ENCODE measurements around the gene MAN1A1. TPM values are rescaled to one million over a fixed set of nuclear protein-coding genes. Genes with fewer than 3 reads are reported as not detected.

MAN1A1 gene
- total RNA-seq, 1 experiment from 2014 or later: 19.0 TPM

DNA sequence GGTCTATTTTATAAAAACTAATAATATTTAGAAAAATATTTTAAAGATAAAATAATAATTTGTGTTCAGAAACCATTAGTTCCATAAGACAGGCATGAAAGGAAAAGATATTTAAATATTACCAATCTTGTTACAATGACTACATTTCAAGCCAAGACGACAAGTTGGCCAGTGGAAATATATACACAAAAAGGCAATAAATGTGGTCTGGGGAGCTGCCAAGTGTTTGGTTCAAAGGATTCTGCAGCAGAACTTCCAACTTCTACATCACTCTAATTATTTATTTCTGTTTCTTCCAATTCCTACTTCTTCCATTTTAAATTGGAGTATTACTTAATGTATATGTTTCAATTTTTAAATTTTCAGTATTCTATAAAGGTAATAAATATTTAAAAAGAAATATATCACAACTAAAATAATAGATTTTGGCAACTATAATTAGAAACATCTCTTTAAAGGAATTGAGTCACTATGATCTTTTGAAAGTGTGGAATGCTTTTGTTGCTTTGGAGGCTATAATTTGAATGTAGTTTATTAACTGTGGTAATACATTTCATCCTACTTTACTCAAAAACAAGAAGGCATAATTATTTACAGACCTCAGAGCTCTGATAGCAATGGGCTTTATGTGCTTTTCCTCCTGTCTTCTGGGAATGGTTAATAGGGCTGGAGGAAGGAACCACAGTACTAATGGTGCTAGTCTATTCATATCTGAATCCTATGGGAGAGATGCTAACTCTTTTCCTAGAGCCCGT lies 141.4 kb downstream of the MAN1A1 start:
- H3K79me2 ChIP-seq (ENCODE audit: low read length): no peaks in the 10 kb centered on the region
- intact Hi-C loops (cut with micrococcal nuclease): loop anchor here (5.0 kb wide), 1 partner anchor 124 kb away; no protein-coding TSS in a partner anchor
- no peak overlapping the region for H3K9ac ChIP-seq (ENCODE audit: low read length)
- H4K20me1 ChIP-seq (ENCODE audit: low read length): no peaks in the 10 kb centered on the region
- no peaks in the 10 kb centered on the region for H3K4me1 ChIP-seq (ENCODE audit: insufficient read depth, low read length)
- no peak overlapping the region for H2AFZ ChIP-seq (ENCODE audit: low read length)
- H3K27me3 ChIP-seq (ENCODE audit: low read length): no peaks in the 10 kb centered on the region
- H3K9me3 ChIP-seq (ENCODE audit: low read length): no peaks in the 10 kb centered on the region
- ATAC-seq (peak; percentile 37), DNase-seq (peak; percentile 39)
- no peaks in the 10 kb centered on the region for H3F3A ChIP-seq (ENCODE audit: low read length, unreplicated experiment)
- H3K27ac ChIP-seq (ENCODE audit: low read length): no peak overlapping the region
- H3K36me3 ChIP-seq (ENCODE audit: low read depth, low read length): no peaks in the 10 kb centered on the region
- H3K4me3 ChIP-seq (ENCODE audit: low read length): no peak overlapping the region
- ChIA-PET CTCF (no interaction called here), POLR2A (ENCODE audit: unreplicated experiment) (interaction anchor here (0.5 kb wide), 1 partner anchor 60 kb away, joined by 3 read pairs; no protein-coding TSS in a partner anchor)
- BruUV-seq (replicated peaks): no TSS peak
- TF ChIP-seq, protein P1, sequence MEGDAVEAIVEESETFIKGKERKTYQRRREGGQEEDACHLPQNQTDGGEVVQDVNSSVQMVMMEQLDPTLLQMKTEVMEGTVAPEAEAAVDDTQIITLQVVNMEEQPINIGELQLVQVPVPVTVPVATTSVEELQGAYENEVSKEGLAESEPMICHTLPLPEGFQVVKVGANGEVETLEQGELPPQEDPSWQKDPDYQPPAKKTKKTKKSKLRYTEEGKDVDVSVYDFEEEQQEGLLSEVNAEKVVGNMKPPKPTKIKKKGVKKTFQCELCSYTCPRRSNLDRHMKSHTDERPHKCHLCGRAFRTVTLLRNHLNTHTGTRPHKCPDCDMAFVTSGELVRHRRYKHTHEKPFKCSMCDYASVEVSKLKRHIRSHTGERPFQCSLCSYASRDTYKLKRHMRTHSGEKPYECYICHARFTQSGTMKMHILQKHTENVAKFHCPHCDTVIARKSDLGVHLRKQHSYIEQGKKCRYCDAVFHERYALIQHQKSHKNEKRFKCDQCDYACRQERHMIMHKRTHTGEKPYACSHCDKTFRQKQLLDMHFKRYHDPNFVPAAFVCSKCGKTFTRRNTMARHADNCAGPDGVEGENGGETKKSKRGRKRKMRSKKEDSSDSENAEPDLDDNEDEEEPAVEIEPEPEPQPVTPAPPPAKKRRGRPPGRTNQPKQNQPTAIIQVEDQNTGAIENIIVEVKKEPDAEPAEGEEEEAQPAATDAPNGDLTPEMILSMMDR (conservative IDR thresholded peaks at IDR 0.05; ENCODE audit: low read depth, low read length): no peak
- no peak for TF ChIP-seq EZH2 (IDR thresholded peaks at IDR 0.05; ENCODE audit: low read length, unreplicated experiment)
- no peak for TF ChIP-seq EZH2phosphoT487 (IDR thresholded peaks at IDR 0.05; ENCODE audit: borderline replicate concordance, low read length)
- no peak overlapping the region for H3K4me2 ChIP-seq (ENCODE audit: low read length)
- H3K9me2 ChIP-seq (replicated peaks; ENCODE audit: low read length): no peaks in the 10 kb centered on the region

DNA sequence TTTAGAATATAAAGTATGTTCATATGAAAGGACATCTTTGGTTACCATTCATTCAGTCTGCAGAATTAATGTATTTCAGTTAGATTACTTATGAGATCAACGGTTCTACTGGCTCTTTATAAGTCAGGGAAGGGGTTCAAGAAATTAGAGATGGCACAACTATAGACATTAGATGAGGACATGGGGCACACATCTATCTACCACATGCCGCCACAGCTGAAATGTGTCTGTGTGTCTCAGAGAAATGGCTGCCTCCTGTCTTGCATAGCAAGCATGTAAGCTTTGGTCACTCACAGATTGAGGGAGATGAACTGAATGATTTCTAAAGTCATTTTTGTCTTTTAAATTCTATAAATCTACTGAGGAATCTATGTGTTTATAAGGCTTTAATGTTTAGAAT lies 142.2 kb downstream of the MAN1A1 start:
- H2AFZ ChIP-seq (ENCODE audit: low read length): no peak overlapping the region
- no peaks in the 10 kb centered on the region for H4K20me1 ChIP-seq (ENCODE audit: low read length)
- H3F3A ChIP-seq (ENCODE audit: low read length, unreplicated experiment): no peaks in the 10 kb centered on the region
- H3K79me2 ChIP-seq (ENCODE audit: low read length): no peaks in the 10 kb centered on the region
- ChIA-PET CTCF (no interaction called here), POLR2A (ENCODE audit: unreplicated experiment) (interaction anchor here (0.5 kb wide), 1 partner anchor 59 kb away, joined by 3 read pairs; no protein-coding TSS in a partner anchor)
- H3K4me3 ChIP-seq (ENCODE audit: low read length): no peak overlapping the region
- no peaks in the 10 kb centered on the region for H3K4me1 ChIP-seq (ENCODE audit: insufficient read depth, low read length)
- no peak for DNase-seq
- no peak for ATAC-seq
- H3K9ac ChIP-seq (ENCODE audit: low read length): no peak overlapping the region
- H3K36me3 ChIP-seq (ENCODE audit: low read depth, low read length): no peaks in the 10 kb centered on the region
- H3K27me3 ChIP-seq (ENCODE audit: low read length): no peaks in the 10 kb centered on the region
- no peak overlapping the region for H3K4me2 ChIP-seq (ENCODE audit: low read length)
- intact Hi-C loops (cut with micrococcal nuclease): loop anchor here (5.0 kb wide), 1 partner anchor 125 kb away; no protein-coding TSS in a partner anchor
- no peak overlapping the region for H3K27ac ChIP-seq (ENCODE audit: low read length)
- TF ChIP-seq EZH2 (IDR thresholded peaks at IDR 0.05; ENCODE audit: low read length, unreplicated experiment) (no peak), EZH2phosphoT487 (IDR thresholded peaks at IDR 0.05; ENCODE audit: borderline replicate concordance, low read length) (no peak)
- TF ChIP-seq, protein P1 (conservative IDR thresholded peaks at IDR 0.05; ENCODE audit: low read depth, low read length): no peak
- H3K9me2 ChIP-seq (replicated peaks; ENCODE audit: low read length): no peaks in the 10 kb centered on the region
- BruUV-seq (replicated peaks): no TSS peak
- H3K9me3 ChIP-seq (ENCODE audit: low read length): no peaks in the 10 kb centered on the region

All from PC-3 (cell line).